ENCODE measurements around the gene MTR.

Gene MTR

DNA sequence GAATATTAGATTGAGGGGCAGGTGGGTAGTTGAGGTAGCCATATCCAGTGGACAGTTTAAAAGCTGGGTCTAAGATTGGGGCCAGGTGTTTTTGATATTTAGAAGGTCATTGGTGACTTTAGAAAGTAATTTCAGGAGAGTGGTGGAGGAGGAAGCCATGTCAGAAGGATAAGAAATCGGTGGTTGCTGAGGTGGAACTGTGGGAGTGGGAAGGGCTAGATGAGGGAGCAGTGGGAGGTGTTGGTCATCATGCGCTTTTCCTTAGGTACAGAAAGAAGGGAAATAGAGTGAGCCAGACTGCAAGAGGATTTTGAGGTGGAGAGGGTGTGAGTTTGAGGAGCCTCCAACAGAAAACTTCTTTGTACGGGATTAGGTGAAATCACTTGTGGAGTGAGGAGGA, 7.2 kb downstream of the MTR start:
- no peak for DNase-seq
- TF ChIP-seq, protein P1, sequence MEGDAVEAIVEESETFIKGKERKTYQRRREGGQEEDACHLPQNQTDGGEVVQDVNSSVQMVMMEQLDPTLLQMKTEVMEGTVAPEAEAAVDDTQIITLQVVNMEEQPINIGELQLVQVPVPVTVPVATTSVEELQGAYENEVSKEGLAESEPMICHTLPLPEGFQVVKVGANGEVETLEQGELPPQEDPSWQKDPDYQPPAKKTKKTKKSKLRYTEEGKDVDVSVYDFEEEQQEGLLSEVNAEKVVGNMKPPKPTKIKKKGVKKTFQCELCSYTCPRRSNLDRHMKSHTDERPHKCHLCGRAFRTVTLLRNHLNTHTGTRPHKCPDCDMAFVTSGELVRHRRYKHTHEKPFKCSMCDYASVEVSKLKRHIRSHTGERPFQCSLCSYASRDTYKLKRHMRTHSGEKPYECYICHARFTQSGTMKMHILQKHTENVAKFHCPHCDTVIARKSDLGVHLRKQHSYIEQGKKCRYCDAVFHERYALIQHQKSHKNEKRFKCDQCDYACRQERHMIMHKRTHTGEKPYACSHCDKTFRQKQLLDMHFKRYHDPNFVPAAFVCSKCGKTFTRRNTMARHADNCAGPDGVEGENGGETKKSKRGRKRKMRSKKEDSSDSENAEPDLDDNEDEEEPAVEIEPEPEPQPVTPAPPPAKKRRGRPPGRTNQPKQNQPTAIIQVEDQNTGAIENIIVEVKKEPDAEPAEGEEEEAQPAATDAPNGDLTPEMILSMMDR (IDR thresholded peaks at IDR 0.05), result no peak
- no peaks in the 10 kb centered on the region for H3K9me3 ChIP-seq
- peaks cover 18 to 21% (median 19%) of the 10 kb centered on the region in 3 donors for H3K36me3 ChIP-seq
- H3K4me3 ChIP-seq, result no peak overlapping the region
- peaks cover 0 to 30% (median 10%) of the 10 kb centered on the region in 4 donors for H3K4me1 ChIP-seq
- H3K27me3 ChIP-seq, result no peaks in the 10 kb centered on the region
- intact Hi-C loops (cut with DNase I; ENCODE audit: low total_unique reads), result no loop called here
- no peak overlapping the region for H3K27ac ChIP-seq

DNA sequence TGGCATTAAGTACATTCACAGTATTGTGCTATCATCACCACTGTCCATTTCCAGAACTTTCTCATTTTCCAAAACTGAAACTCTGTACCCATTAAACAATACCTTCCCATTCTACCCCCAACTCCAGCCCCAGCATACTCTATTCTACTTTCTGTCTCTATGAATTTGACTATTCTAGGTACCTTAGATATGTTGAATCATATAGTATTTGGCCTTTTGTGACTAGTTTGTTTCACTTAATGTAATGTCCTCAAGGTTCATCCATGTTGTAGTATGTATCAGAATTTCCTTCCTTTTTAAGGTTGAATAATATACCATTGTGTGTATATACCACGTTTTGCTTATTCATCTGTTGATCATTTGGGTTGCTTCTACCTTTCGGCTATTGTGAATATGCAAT, 11.5 kb downstream of the MTR start:
- peaks cover 0 to 3% (median 0%) of the 10 kb centered on the region in 4 donors for H3K4me1 ChIP-seq

GRCh38 chr1:236808005-236808404, 12.9 kb downstream of the MTR start:
- intact Hi-C loops (cut with DNase I; ENCODE audit: low total_unique reads), result no loop called here
- no peak overlapping the region for H3K27ac ChIP-seq
- H3K9me3 ChIP-seq, result no peaks in the 10 kb centered on the region
- H3K36me3 ChIP-seq, result peaks cover 39 to 73% (median 59%) of the 10 kb centered on the region in 3 donors
- no peak for DNase-seq
- no peaks in the 10 kb centered on the region for H3K27me3 ChIP-seq
- H3K4me1 ChIP-seq, result no peaks in the 10 kb centered on the region
- TF ChIP-seq, protein P1 (IDR thresholded peaks at IDR 0.05), result no peak
- H3K4me3 ChIP-seq, result no peak overlapping the region

More for the DNA sequence above, 11.5 kb downstream of the MTR start:
- intact Hi-C loops (cut with DNase I; ENCODE audit: low total_unique reads), result no loop called here
- H3K36me3 ChIP-seq, result peaks cover 35 to 59% (median 46%) of the 10 kb centered on the region in 3 donors
- H3K4me3 ChIP-seq, result no peak overlapping the region
- DNase-seq, result no peak
- H3K27me3 ChIP-seq, result no peaks in the 10 kb centered on the region
- TF ChIP-seq, protein P1 (IDR thresholded peaks at IDR 0.05), result no peak
- no peaks in the 10 kb centered on the region for H3K9me3 ChIP-seq
- H3K27ac ChIP-seq, result no peak overlapping the region

- no peaks in the 10 kb centered on the region for H3K27me3 ChIP-seq
- no peak overlapping the region for H3K27ac ChIP-seq
- no peaks in the 10 kb centered on the region for H3K4me1 ChIP-seq
- no peak for DNase-seq
- TF ChIP-seq, protein P1 (IDR thresholded peaks at IDR 0.05), result no peak
- peaks cover 45 to 74% (median 62%) of the 10 kb centered on the region in 3 donors for H3K36me3 ChIP-seq
- intact Hi-C loops (cut with DNase I; ENCODE audit: low total_unique reads), result no loop called here
- no peaks in the 10 kb centered on the region for H3K9me3 ChIP-seq
- H3K4me3 ChIP-seq, result no peak overlapping the region
Observed at GRCh38 chr1:236808564-236809130, 13.6 kb downstream of the MTR start.

DNA sequence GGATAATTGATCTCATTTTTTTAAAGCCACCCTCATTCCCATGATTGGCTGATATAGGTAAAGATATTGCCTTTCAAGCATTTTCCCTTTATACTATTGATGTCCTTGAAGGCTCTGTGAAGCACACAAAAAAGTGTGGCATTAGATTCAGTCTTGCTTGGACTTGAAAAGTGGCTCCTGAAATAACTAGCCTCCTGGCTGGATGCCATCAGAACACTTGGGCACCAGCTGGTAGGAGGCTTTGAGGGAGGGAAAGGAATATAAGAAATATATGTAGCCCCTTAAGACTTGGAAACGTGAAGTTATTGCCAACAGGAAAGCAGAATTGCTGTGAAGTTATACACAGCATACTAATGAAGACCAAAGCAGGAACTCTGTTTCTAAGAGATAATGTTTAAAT, 14.1 kb downstream of the MTR start:
- TF ChIP-seq, protein P1 (IDR thresholded peaks at IDR 0.05), result no peak
- H3K9me3 ChIP-seq, result no peaks in the 10 kb centered on the region
- peaks cover 50 to 74% (median 62%) of the 10 kb centered on the region in 3 donors for H3K36me3 ChIP-seq
- H3K4me3 ChIP-seq, result no peak overlapping the region
- no peak overlapping the region for H3K27ac ChIP-seq
- H3K27me3 ChIP-seq, result no peaks in the 10 kb centered on the region
- H3K4me1 ChIP-seq, result no peaks in the 10 kb centered on the region
- DNase-seq, result no peak
- intact Hi-C loops (cut with DNase I; ENCODE audit: low total_unique reads), result no loop called here

- DNase-seq, result no peak
- H3K36me3 ChIP-seq, result peaks cover 53 to 81% (median 65%) of the 10 kb centered on the region in 3 donors
- H3K4me3 ChIP-seq, result no peak overlapping the region
- no peaks in the 10 kb centered on the region for H3K9me3 ChIP-seq
- intact Hi-C loops (cut with DNase I; ENCODE audit: low total_unique reads), result no loop called here
- TF ChIP-seq, protein P1 (IDR thresholded peaks at IDR 0.05), result no peak
- no peak overlapping the region for H3K27ac ChIP-seq
- H3K4me1 ChIP-seq, result no peaks in the 10 kb centered on the region
- H3K27me3 ChIP-seq, result no peaks in the 10 kb centered on the region
Observed at GRCh38 chr1:236810018-236810417, 14.9 kb downstream of the MTR start.
